Stimulated activated CD8-positive, alpha-beta memory T cell treated with anti-CD3 and anti-CD28 coated beads, Interleukin-15, amount 100 ng/mL, for 1 hour (primary cell): ENCODE results near the gene WDR19.
"Not testable (repeated sequence)": the region's sequence is repeated elsewhere in the genome, so short reads cannot be mapped to it uniquely, and the experiment has no call there.

ENCODE experiments used
- DNase-seq: peaks from one replicate; pipeline ENCODE4 v3.0.0-alpha.2; 2020; ENCODE audit warnings: low read depth

WDR19 gene

GRCh38 chr4:39181905-39182638 is at the start of gene WDR19:
Gene WDR19 (plus strand): TSS chr4:39182529. CDS start chr4:39182558, 29 bp downstream.
- peak; percentile 96 for DNase-seq

GRCh38 chr4:39133623-39134022 is 48.7 kb upstream of the WDR19 start:
- no peak for DNase-seq

- DNase-seq, result no peak
These were observed 47.5 kb upstream of the WDR19 start for GRCh38 chr4:39134683-39135306.

- not testable (repeated sequence) for DNase-seq
These were observed 44.1 kb upstream of the WDR19 start for GRCh38 chr4:39138227-39138626.

- no peak for DNase-seq
These were observed 36.1 kb upstream of the WDR19 start for GRCh38 chr4:39146211-39146610.

- DNase-seq, result no peak
These were observed 28.3 kb upstream of the WDR19 start for GRCh38 chr4:39154009-39154408.

GRCh38 chr4:39157520-39157919 is 24.8 kb upstream of the WDR19 start:
- DNase-seq, result no peak

GRCh38 chr4:39166177-39166576 is 16.2 kb upstream of the WDR19 start:
- no peak for DNase-seq

- no peak for DNase-seq
These were observed 15.7 kb upstream of the WDR19 start for GRCh38 chr4:39166669-39167068.

GRCh38 chr4:39169426-39169825 is 12.9 kb upstream of the WDR19 start:
- DNase-seq, result no peak

GRCh38 chr4:39170301-39170700 is 12.0 kb upstream of the WDR19 start:
- DNase-seq, result no peak

GRCh38 chr4:39178706-39179105 is 3.6 kb upstream of the WDR19 start:
- DNase-seq, result no peak

- no peak for DNase-seq
These were observed 2.6 kb upstream of the WDR19 start for GRCh38 chr4:39179681-39180080.

- not testable (repeated sequence) for DNase-seq
These were observed 1.7 kb upstream of the WDR19 start for GRCh38 chr4:39180629-39181028.

GRCh38 chr4:39181520-39181904 is 817 bp upstream of the WDR19 start:
- DNase-seq, result no peak

GRCh38 chr4:39201963-39202362 is 19.6 kb downstream of the WDR19 start:
- no peak for DNase-seq

- no peak for DNase-seq
These were observed 22.2 kb downstream of the WDR19 start for GRCh38 chr4:39204543-39204942.

GRCh38 chr4:39205000-39205399 is 22.7 kb downstream of the WDR19 start:
- no peak for DNase-seq

GRCh38 chr4:39205476-39205875 is 23.1 kb downstream of the WDR19 start:
- DNase-seq, result no peak

GRCh38 chr4:39227906-39228305 is 45.6 kb downstream of the WDR19 start:
- no peak for DNase-seq

- no peak for DNase-seq
These were observed 46.0 kb downstream of the WDR19 start for GRCh38 chr4:39228377-39228776.

GRCh38 chr4:39230462-39230861 is 48.1 kb downstream of the WDR19 start:
- no peak for DNase-seq

- no peak for DNase-seq
These were observed 49.3 kb downstream of the WDR19 start for GRCh38 chr4:39231660-39232059.

GRCh38 chr4:39232100-39232499 is 49.8 kb downstream of the WDR19 start:
- DNase-seq, result no peak
